A375 (cell line): Measurements from ENCODE around the gene EEF1AKMT2. TPM values are rescaled to one million over a fixed set of nuclear protein-coding genes. Genes with fewer than 3 reads are reported as not detected.

Experiments used
- small RNA-seq: library from RNA; depleted of rRNA; stranded (forward); fragments of <200 nt; gene quantifications from one replicate; pipeline ENCODE3, GENCODE V24; 2014
- total RNA-seq: library from RNA; depleted of rRNA; stranded (reverse); fragments of >200 nt; shearing (Covaris generic); gene quantifications from 2 replicates; pipeline ENCODE4 v1.2.3, GENCODE V29; 2014; rRNA removed

The EEF1AKMT2 gene
- 22.6 and 28.7 TPM in 2 replicates for total RNA-seq

GRCh38 chr10:124791547-124792348 lies at the start of gene EEF1AKMT2:
TSS of gene EEF1AKMT2 (minus strand) at chr10:124791887. CDS start at chr10:124791833, 54 bp downstream.

GRCh38 chr10:124744102-124745050 lies 47.3 kb downstream of the EEF1AKMT2 start, which contains the start of gene FAM53B:
TSS of gene FAM53B (minus strand) at chr10:124744378. CDS start at chr10:124706713, 37,665 bp downstream.

Small RNA genes lying within 50 kb of the gene (small RNA-seq; reads per million reads assigned to genes)
- gene RF00019: not detected

Other genes starting within 250 kb of the EEF1AKMT2 start
- 11.1 and 14.4 TPM in 2 replicates for gene FAM53B, start 47.5 kb downstream of the EEF1AKMT2 start, total RNA-seq
- gene ABRAXAS2, start 9.9 kb upstream of the EEF1AKMT2 start, total RNA-seq: 13.5 and 14.6 TPM in 2 replicates
- gene ZRANB1, start 150.2 kb upstream of the EEF1AKMT2 start, total RNA-seq: 15.5 and 17.2 TPM in 2 replicates